RWPE2 (cell line): ENCODE measurements around the gene MRPS18B.

Source experiments
- ATAC-seq: fragments of 200-7000 bp; cut with Tn5 transposase; 3 replicates; pipeline ENCODE4 v1.9.1; 2021; ENCODE audit warnings: low read depth
- DNase-seq: peaks from one replicate; pipeline ENCODE4 v3.0.0-alpha.2; 2020; ENCODE audit warnings: low spot score
- H3K27ac ChIP-seq: fragments of 450-650 bp; 2 replicates; pipeline ENCODE4 v1.5.1; 2017; ENCODE audit warnings: mild to moderate bottlenecking; ENCODE audit not compliant: poor library complexity, severe bottlenecking
- H3K27me3 ChIP-seq: fragments of 250-450 bp; sonication (Bioruptor Pico); 2 replicates; pipeline ENCODE4 v1.5.1; 2021; ENCODE audit warnings: mild to moderate bottlenecking, moderate library complexity; ENCODE audit not compliant: insufficient read depth, poor library complexity, severe bottlenecking
- H3K36me3 ChIP-seq: fragments of 250-450 bp; sonication (Bioruptor Pico); 2 replicates; pipeline ENCODE4 v1.5.1; 2020; ENCODE audit warnings: low read depth, mild to moderate bottlenecking, moderate library complexity
- H3K4me1 ChIP-seq: fragments of 250-450 bp; sonication (Bioruptor Pico); 2 replicates; pipeline ENCODE4 v1.5.1; 2021; ENCODE audit warnings: mild to moderate bottlenecking, moderate library complexity; ENCODE audit not compliant: insufficient read depth, poor library complexity, severe bottlenecking
- H3K4me3 ChIP-seq: fragments of 250-450 bp; sonication (Bioruptor Pico); 2 replicates; pipeline ENCODE4 v1.5.1; 2021; ENCODE audit warnings: mild to moderate bottlenecking, moderate library complexity; ENCODE audit not compliant: severe bottlenecking
- H3K9me3 ChIP-seq: fragments of 250-450 bp; sonication (Bioruptor Pico); 2 replicates; pipeline ENCODE4 v1.5.1; 2021; ENCODE audit warnings: mild to moderate bottlenecking, moderate library complexity; ENCODE audit not compliant: severe bottlenecking
- CTCF ChIP-seq: fragments of 450-650 bp; IDR thresholded peaks from one replicate; pipeline ENCODE4 v1.5.1; 2017; ENCODE audit warnings: mild to moderate bottlenecking, moderate library complexity; ENCODE audit not compliant: poor library complexity, severe bottlenecking

Gene MRPS18B

GRCh38 chr6:30598912-30599624 lies 18.6 kb upstream of the MRPS18B start:
- no peak for ATAC-seq
- no peak for DNase-seq
- H3K9me3 ChIP-seq: no peaks in the 10 kb centered on the region
- H3K27ac ChIP-seq: no peak overlapping the region
- no peak for TF ChIP-seq CTCF
- peaks cover 51% of the 10 kb centered on the region for H3K36me3 ChIP-seq
- H3K4me3 ChIP-seq: no peak overlapping the region
- no peaks in the 10 kb centered on the region for H3K27me3 ChIP-seq
- H3K4me1 ChIP-seq: peaks cover 3% of the 10 kb centered on the region

DNA sequence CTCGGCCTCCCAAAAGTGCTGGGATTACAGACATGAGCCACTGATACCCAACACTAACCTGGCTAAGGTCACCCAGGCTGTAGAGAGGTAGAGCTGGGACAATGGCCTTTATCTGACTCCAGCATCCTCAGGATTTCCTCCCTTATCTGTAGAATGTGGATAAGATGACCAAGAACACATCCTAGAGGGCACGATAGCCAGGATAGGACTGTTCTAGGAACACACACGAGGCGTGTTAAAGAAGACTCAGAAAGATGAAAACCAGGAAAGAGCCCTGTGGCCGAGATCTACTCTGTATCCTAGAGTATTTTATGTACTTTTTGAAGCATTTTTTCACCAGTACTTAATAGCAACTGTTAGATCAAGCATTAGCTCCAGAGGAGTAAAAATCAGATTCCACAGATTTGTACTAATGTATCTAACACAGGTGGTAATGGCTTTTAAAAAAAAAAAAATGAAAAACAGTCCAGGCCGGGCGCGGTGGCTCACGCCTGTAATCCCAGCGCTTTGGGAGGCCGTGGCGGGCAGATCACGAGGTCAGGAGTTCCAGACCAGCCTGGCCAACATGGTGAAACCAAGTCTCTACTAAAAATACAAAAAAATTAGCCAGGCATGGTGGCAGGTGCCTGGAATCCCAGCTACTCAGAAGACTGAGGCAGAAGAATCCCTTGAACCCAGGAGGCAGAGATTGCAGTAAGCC lies 17.9 kb upstream of the MRPS18B start:
- no peaks in the 10 kb centered on the region for H3K9me3 ChIP-seq
- H3K36me3 ChIP-seq: peaks cover 53% of the 10 kb centered on the region
- no peak for TF ChIP-seq CTCF
- ATAC-seq (no peak), DNase-seq (no peak)
- H3K4me3 ChIP-seq: no peak overlapping the region
- H3K27me3 ChIP-seq: no peaks in the 10 kb centered on the region
- peaks cover 3% of the 10 kb centered on the region for H3K4me1 ChIP-seq
- no peak overlapping the region for H3K27ac ChIP-seq

DNA sequence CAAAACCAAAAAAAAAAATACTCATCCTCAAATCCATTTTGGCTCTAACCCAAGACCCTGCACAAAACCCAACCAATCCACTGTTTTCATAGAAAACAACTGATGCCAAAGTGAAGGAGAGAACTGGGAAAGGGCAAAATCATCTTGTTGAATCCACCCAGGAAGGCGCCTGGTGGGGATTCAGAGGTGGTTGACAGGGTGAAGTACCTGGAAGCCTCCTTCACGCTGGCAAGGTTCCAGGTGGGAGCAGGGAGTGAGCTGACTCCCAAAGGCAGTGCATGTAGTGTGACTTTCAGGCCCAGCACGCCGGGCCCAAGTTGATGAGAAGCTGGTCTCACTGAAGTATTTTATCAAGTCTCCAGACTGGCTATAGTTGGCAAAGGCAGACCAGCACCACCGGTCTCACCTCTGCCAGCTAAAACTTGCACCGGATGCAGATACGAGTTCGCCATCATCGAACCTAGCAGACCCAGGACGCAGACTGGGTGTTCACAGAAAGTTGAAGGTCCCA lies 17.1 kb upstream of the MRPS18B start:
- no peak for ATAC-seq
- H3K36me3 ChIP-seq: peaks cover 60% of the 10 kb centered on the region
- no peak for TF ChIP-seq CTCF
- H3K4me3 ChIP-seq: no peak overlapping the region
- H3K4me1 ChIP-seq: peaks cover 3% of the 10 kb centered on the region
- no peaks in the 10 kb centered on the region for H3K27me3 ChIP-seq
- H3K9me3 ChIP-seq: no peaks in the 10 kb centered on the region
- H3K27ac ChIP-seq: no peak overlapping the region
- no peak for DNase-seq

DNA sequence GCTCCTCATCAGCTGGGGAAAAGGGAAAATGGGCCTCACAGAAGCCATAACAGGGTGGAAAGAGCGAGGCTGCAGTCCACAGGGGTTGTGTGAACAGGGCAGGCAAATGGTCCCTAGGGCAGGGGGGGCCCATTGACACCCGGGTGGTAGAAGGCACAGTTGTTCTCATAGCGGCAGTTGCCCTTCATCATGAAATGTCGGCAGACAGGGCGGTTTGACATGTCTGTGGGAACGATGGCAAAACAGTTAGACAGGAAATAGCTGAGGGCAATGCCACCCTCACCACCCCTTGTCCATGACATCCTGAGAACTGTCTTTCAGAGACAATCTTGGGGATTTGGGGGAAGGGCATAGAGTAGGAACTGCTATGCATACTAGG lies 16.2 kb upstream of the MRPS18B start:
- H3K27ac ChIP-seq: no peak overlapping the region
- DNase-seq (no peak), ATAC-seq (no peak)
- peaks cover 69% of the 10 kb centered on the region for H3K36me3 ChIP-seq
- H3K4me3 ChIP-seq: no peak overlapping the region
- TF ChIP-seq CTCF: no peak
- H3K27me3 ChIP-seq: no peaks in the 10 kb centered on the region
- no peaks in the 10 kb centered on the region for H3K9me3 ChIP-seq
- H3K4me1 ChIP-seq: no peaks in the 10 kb centered on the region
